Measurements from ENCODE around the gene IGSF3. TPM values are rescaled to one million over a fixed set of nuclear protein-coding genes. Genes with fewer than 3 reads are reported as not detected.

Gene IGSF3
- total and polyA plus RNA-seq, 2 of the 8 experiments (the other 6 are each of a cell fraction or from before 2014, with no cell fraction given), result 30.0 to 32.2 TPM

DNA sequence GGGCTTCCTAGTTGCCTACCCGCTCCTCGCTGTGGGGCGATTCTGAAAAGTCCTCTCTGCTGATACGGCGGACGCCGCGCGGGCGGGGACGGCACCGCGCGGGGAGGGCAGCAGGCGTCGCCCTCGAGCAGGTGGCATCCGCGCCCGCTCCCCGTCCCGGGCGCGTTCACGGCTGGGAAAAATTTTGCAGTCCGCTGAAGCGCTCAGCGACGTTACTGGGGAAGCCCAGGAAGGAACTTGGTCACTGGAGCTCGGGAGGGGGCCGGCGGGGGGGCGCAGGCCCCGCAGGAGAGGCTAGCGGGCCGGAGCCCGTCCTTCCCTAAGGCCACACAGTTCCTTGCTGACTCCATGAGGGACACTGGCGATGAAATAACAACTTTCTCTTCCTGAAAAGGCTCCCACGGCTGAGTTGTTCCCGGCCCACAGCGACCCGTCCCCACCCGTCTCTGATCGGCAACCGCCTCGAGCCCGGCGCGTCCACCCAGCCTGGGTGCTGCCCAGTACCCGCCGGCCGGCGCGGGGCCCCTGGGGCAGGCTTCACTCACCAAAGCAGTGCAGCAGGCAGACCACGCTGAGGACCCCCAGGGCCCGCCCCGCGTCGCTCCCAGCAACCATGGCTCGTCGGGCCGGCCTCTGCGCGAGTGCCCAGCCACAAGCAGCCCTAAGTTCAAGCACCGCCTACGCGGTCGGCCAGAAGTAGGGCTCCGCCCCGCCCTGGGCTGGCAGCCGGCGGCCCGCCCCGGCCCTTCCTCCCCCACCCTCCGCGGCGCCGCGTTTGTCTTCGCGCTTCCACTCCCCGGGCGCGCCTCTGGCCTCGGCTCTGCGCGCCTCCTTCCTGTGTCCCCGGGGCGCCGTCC is 96.9 kb downstream of the IGSF3 start, which contains the start of gene CD58 (continued):
- TF ChIP-seq, protein P1, sequence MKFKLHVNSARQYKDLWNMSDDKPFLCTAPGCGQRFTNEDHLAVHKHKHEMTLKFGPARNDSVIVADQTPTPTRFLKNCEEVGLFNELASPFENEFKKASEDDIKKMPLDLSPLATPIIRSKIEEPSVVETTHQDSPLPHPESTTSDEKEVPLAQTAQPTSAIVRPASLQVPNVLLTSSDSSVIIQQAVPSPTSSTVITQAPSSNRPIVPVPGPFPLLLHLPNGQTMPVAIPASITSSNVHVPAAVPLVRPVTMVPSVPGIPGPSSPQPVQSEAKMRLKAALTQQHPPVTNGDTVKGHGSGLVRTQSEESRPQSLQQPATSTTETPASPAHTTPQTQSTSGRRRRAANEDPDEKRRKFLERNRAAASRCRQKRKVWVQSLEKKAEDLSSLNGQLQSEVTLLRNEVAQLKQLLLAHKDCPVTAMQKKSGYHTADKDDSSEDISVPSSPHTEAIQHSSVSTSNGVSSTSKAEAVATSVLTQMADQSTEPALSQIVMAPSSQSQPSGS (IDR thresholded peaks at IDR 0.05; ENCODE audit: low read length), result no peak
- TF ChIP-seq SP2 (IDR thresholded peaks at IDR 0.05; ENCODE audit: low read length) (no peak), FOSL1 (IDR thresholded peaks at IDR 0.05; ENCODE audit: insufficient read depth, low read depth, low read length) (no peak), TBP (IDR thresholded peaks at IDR 0.05; ENCODE audit: low read depth, low read length) (no peak), ZNF274 (IDR thresholded peaks at IDR 0.05; ENCODE audit: borderline replicate concordance, extremely low read depth, low read length) (no peak), YY1 (IDR thresholded peaks at IDR 0.05; ENCODE audit: low read depth, low read length) (no peak), GTF2F1 (IDR thresholded peaks at IDR 0.05; ENCODE audit: borderline replicate concordance, low read depth, low read length) (no peak), GABPA (IDR thresholded peaks at IDR 0.05; ENCODE audit: borderline replicate concordance, insufficient read depth, low read length) (no peak), TAF1 (IDR thresholded peaks at IDR 0.05; ENCODE audit: low read depth, low read length) (peak; percentile 53; the same call in 1 of the 2 replicates), TEAD4 (IDR thresholded peaks at IDR 0.05; ENCODE audit: low read depth, low read length) (no peak), TCF12 (IDR thresholded peaks at IDR 0.05; ENCODE audit: low read depth, low read length) (no peak), KDM5A (IDR thresholded peaks at IDR 0.05; ENCODE audit: low read length) (no peak), RBBP5 (IDR thresholded peaks at IDR 0.05; ENCODE audit: borderline replicate concordance, low read depth, low read length) (peak; percentile 63; the same call in 1 of the 2 replicates), SUZ12 (IDR thresholded peaks at IDR 0.05; ENCODE audit: low read length) (no peak; the same call in 1 of the 2 replicates), CBX5 (IDR thresholded peaks at IDR 0.05; ENCODE audit: low read depth, low read length) (no peak), RNF2 (IDR thresholded peaks at IDR 0.05; ENCODE audit: borderline replicate concordance, low read depth, low read length, missing control alignments, poor library complexity, severe bottlenecking) (no peak), BCL11A (IDR thresholded peaks at IDR 0.05; ENCODE audit: low read depth in 2 of 2, low read length in 2 of 2) (no peak), KDM1A (IDR thresholded peaks at IDR 0.05; ENCODE audit: borderline replicate concordance, low read length) (0 out of 2 replicates have a peak, but pooled peaks have one; percentile 29)
- TF ChIP-seq, protein P2, sequence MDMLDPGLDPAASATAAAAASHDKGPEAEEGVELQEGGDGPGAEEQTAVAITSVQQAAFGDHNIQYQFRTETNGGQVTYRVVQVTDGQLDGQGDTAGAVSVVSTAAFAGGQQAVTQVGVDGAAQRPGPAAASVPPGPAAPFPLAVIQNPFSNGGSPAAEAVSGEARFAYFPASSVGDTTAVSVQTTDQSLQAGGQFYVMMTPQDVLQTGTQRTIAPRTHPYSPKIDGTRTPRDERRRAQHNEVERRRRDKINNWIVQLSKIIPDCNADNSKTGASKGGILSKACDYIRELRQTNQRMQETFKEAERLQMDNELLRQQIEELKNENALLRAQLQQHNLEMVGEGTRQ (IDR thresholded peaks at IDR 0.05; ENCODE audit: low read length), result no peak
- TF ChIP-seq, protein P3, sequence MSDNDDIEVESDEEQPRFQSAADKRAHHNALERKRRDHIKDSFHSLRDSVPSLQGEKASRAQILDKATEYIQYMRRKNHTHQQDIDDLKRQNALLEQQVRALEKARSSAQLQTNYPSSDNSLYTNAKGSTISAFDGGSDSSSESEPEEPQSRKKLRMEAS (IDR thresholded peaks at IDR 0.05), result peak; percentile 66

All from H1 (cell line).